Measurements from ENCODE around the gene SH3BP4. TPM values are rescaled to one million over a fixed set of nuclear protein-coding genes. Genes with fewer than 3 reads are reported as not detected.

Gene SH3BP4
- total RNA-seq, 4 donors from 2014 or later = 16.5 to 32.8 (median 26.4) TPM

DNA sequence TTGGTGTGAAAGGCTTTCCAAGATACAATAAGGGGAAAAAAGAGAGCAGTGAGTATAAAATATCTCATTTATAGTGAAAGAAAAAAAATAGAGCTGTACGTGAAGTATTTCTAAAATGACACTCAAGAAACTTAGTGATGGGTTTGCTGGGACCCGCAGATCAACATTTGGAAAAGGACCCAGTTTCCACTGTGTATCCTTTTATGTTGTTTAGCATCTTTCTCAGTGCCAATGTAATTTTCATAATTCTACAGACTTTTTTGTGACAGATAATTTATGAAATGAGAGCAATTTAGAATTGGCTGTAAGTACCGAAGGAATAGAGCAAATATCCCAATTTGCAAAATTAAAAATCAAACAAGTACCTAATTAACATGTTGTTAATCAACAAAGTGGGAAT lies 116.9 kb downstream of the SH3BP4 start:
- DNase-seq = no peak
- no peak overlapping the region for H3K27ac ChIP-seq
- no peak overlapping the region for H3K4me3 ChIP-seq
- H3K9me3 ChIP-seq = no peaks in the 10 kb centered on the region
- no peaks in the 10 kb centered on the region for H3K36me3 ChIP-seq
- H3K4me1 ChIP-seq = no peaks in the 10 kb centered on the region
- TF ChIP-seq, protein P1, sequence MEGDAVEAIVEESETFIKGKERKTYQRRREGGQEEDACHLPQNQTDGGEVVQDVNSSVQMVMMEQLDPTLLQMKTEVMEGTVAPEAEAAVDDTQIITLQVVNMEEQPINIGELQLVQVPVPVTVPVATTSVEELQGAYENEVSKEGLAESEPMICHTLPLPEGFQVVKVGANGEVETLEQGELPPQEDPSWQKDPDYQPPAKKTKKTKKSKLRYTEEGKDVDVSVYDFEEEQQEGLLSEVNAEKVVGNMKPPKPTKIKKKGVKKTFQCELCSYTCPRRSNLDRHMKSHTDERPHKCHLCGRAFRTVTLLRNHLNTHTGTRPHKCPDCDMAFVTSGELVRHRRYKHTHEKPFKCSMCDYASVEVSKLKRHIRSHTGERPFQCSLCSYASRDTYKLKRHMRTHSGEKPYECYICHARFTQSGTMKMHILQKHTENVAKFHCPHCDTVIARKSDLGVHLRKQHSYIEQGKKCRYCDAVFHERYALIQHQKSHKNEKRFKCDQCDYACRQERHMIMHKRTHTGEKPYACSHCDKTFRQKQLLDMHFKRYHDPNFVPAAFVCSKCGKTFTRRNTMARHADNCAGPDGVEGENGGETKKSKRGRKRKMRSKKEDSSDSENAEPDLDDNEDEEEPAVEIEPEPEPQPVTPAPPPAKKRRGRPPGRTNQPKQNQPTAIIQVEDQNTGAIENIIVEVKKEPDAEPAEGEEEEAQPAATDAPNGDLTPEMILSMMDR (IDR thresholded peaks at IDR 0.05) = no peak
- no peak for TF ChIP-seq POLR2A (IDR thresholded peaks at IDR 0.05)
- H3K27me3 ChIP-seq = no peaks in the 10 kb centered on the region

DNA sequence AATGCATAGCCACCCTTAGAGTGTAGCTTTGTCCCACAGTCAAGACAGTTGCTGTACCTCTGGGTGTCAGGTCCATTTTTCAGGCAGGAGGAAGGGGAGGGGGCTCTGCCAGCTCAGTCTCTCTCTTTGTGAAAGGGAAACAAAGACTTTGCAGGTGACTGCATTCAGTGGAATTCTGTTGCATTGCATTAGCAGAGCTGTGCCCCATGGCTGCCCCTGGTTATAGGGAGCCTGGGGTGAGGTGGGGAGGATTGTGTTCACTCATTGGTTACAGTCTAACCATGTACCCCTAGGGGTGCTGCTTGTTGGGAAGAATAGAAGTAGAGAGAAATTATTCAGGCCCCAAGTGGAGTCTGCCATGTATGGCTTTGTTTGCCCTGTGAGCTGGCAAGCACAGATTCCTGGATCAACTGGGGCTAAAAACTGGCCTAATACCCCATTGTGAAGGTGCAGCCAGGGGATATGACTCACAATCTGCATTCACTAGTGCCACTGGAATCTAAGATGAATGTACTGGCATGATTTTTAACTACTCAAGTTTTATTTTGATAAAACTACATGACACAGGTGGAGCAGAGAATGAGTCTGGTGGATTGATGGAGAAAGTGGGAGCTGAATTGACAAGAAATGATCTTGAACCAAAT lies 118.4 kb downstream of the SH3BP4 start:
- TF ChIP-seq, protein P1 (IDR thresholded peaks at IDR 0.05) = no peak
- TF ChIP-seq POLR2A (IDR thresholded peaks at IDR 0.05) = no peak
- Histone ChIP-seq H3K4me3 (no peak overlapping the region), H3K27me3 (no peaks in the 10 kb centered on the region), H3K27ac (no peak overlapping the region), H3K9me3 (no peaks in the 10 kb centered on the region), H3K4me1 (no peaks in the 10 kb centered on the region), H3K36me3 (no peaks in the 10 kb centered on the region)
- DNase-seq = no peak

DNA sequence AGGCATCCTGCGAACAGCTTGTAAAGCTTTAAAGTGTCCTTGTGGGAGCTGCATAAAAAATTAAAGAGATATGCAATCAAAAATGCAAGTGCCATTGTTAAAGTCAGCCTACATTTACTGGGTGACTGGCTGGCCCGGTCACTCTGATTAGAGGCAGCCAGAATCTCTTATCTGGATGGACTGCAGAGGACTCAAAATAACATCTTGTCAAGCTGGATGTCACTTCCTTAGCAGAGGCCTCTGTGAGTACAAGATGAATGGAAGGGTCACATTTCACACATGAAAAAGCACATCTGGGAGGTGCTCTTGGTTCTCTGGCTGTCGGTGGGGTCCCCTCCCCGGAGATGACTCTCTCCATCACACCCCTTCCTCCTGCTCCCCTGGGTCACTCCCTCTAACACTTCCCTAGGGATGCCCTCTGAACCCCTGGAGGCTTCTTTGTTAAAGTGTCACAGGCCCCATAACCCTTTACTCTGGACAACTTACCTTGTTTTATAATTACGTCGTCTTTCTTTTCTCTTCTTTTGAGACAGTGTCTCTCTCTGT lies 122.1 kb downstream of the SH3BP4 start:
- H3K27ac ChIP-seq = no peak overlapping the region
- no peak for DNase-seq
- H3K36me3 ChIP-seq = no peaks in the 10 kb centered on the region
- no peak overlapping the region for H3K4me3 ChIP-seq
- H3K27me3 ChIP-seq = no peaks in the 10 kb centered on the region
- no peaks in the 10 kb centered on the region for H3K4me1 ChIP-seq
- TF ChIP-seq, protein P1 (IDR thresholded peaks at IDR 0.05) = no peak
- no peak for TF ChIP-seq POLR2A (IDR thresholded peaks at IDR 0.05)
- no peaks in the 10 kb centered on the region for H3K9me3 ChIP-seq

DNA sequence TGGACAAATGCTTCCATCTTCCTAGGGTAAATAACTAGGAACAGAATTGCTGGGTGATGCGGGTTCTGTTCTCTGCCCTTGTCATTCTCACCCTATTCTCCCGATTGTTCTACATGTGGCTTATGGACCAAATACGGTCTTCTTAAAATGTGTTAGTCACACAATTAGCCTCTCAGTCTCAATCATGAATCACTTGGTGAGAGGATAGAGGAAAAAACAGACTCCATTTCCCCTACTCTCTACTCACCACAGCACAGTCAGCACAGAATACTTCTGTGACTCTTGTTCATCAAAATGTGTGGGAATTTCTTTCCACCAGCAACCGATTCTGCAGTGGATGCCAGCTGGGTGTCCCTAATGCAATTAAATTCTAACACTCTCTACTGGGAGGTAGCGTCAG lies 125.2 kb downstream of the SH3BP4 start:
- Histone ChIP-seq H3K27ac (no peak overlapping the region), H3K4me1 (no peaks in the 10 kb centered on the region), H3K9me3 (no peaks in the 10 kb centered on the region), H3K36me3 (no peaks in the 10 kb centered on the region), H3K27me3 (no peaks in the 10 kb centered on the region), H3K4me3 (no peak overlapping the region)
- DNase-seq = no peak
- TF ChIP-seq, protein P1 (IDR thresholded peaks at IDR 0.05) = no peak
- no peak for TF ChIP-seq POLR2A (IDR thresholded peaks at IDR 0.05)

DNA sequence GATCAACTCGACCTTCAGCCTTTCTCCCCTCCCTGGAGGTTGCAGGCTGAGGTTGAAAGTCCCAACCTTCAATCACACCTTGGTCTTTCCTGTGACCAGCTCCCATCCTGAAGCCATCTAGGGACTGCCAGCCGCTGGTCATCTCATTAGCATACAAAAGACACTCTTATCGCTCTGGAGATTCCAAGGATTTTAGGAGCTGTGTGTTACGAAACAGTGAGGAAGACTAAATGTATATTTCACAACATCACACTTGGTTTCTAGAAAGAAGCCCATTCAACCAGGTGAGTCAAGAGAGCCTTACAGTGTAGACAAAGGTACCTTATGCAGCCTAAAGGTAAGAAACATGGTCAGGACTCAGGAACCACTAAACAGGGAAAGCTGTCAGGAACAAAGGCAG lies 126.4 kb downstream of the SH3BP4 start:
- Histone ChIP-seq H3K27ac (no peak overlapping the region), H3K27me3 (no peaks in the 10 kb centered on the region), H3K4me1 (no peaks in the 10 kb centered on the region), H3K36me3 (no peaks in the 10 kb centered on the region), H3K4me3 (no peak overlapping the region), H3K9me3 (no peaks in the 10 kb centered on the region)
- TF ChIP-seq, protein P1 (IDR thresholded peaks at IDR 0.05) = no peak
- no peak for TF ChIP-seq POLR2A (IDR thresholded peaks at IDR 0.05)
- no peak for DNase-seq

All from Peyer's patch (tissue), 4 donors.